ENCODE data around the gene TH.

TH gene

GRCh38 chr11:2189938-2190656, 18.5 kb upstream of the TH start:
- H3K4me2 ChIP-seq (ENCODE audit: low read length): no peak overlapping the region
- peaks cover 7% of the 10 kb centered on the region for H3K4me1 ChIP-seq
- TF ChIP-seq CTCF (IDR thresholded peaks at IDR 0.05): no peak
- H3K79me2 ChIP-seq: no peaks in the 10 kb centered on the region
- H3K4me3 ChIP-seq (ENCODE audit: low read depth, low read length): no peak overlapping the region
- no peak overlapping the region for H3K9ac ChIP-seq
- H3K9me3 ChIP-seq (ENCODE audit: control insufficient read depth, low read length): no peaks in the 10 kb centered on the region
- no peaks in the 10 kb centered on the region for H3K27me3 ChIP-seq (ENCODE audit: control insufficient read depth, insufficient read depth, low read length)
- no peak overlapping the region for H3K27ac ChIP-seq
- H2AFZ ChIP-seq: no peak overlapping the region
- H3K36me3 ChIP-seq (ENCODE audit: control insufficient read depth, insufficient read depth, low read length): no peaks in the 10 kb centered on the region

GRCh38 chr11:2188745-2189144, 17.1 kb upstream of the TH start:
- no peak overlapping the region for H3K4me3 ChIP-seq (ENCODE audit: low read depth, low read length)
- TF ChIP-seq CTCF (IDR thresholded peaks at IDR 0.05): no peak
- peaks cover 7% of the 10 kb centered on the region for H3K4me1 ChIP-seq
- H3K9me3 ChIP-seq (ENCODE audit: control insufficient read depth, low read length): no peaks in the 10 kb centered on the region
- no peak overlapping the region for H2AFZ ChIP-seq
- H3K4me2 ChIP-seq (ENCODE audit: low read length): no peak overlapping the region
- no peak overlapping the region for H3K27ac ChIP-seq
- no peak overlapping the region for H3K9ac ChIP-seq
- no peaks in the 10 kb centered on the region for H3K36me3 ChIP-seq (ENCODE audit: control insufficient read depth, insufficient read depth, low read length)
- H3K27me3 ChIP-seq (ENCODE audit: control insufficient read depth, insufficient read depth, low read length): no peaks in the 10 kb centered on the region
- H3K79me2 ChIP-seq: no peaks in the 10 kb centered on the region

GRCh38 chr11:2187280-2187707, 15.7 kb upstream of the TH start:
- H3K36me3 ChIP-seq (ENCODE audit: control insufficient read depth, insufficient read depth, low read length): no peaks in the 10 kb centered on the region
- H3K79me2 ChIP-seq: no peaks in the 10 kb centered on the region
- no peak overlapping the region for H3K27ac ChIP-seq
- no peak overlapping the region for H2AFZ ChIP-seq
- no peak overlapping the region for H3K9ac ChIP-seq
- no peak overlapping the region for H3K4me2 ChIP-seq (ENCODE audit: low read length)
- H3K4me1 ChIP-seq: no peaks in the 10 kb centered on the region
- no peak for TF ChIP-seq CTCF (IDR thresholded peaks at IDR 0.05)
- H3K9me3 ChIP-seq (ENCODE audit: control insufficient read depth, low read length): no peaks in the 10 kb centered on the region
- H3K27me3 ChIP-seq (ENCODE audit: control insufficient read depth, insufficient read depth, low read length): no peaks in the 10 kb centered on the region
- no peak overlapping the region for H3K4me3 ChIP-seq (ENCODE audit: low read depth, low read length)

GRCh38 chr11:2186669-2187279, 15.2 kb upstream of the TH start:
- Histone ChIP-seq H3K27ac (no peak overlapping the region), H3K9ac (no peak overlapping the region), H2AFZ (no peak overlapping the region), H3K4me2 (ENCODE audit: low read length) (no peak overlapping the region), H3K27me3 (ENCODE audit: control insufficient read depth, insufficient read depth, low read length) (no peaks in the 10 kb centered on the region), H3K4me3 (ENCODE audit: low read depth, low read length) (no peak overlapping the region), H3K9me3 (ENCODE audit: control insufficient read depth, low read length) (no peaks in the 10 kb centered on the region), H3K4me1 (no peaks in the 10 kb centered on the region), H3K36me3 (ENCODE audit: control insufficient read depth, insufficient read depth, low read length) (no peaks in the 10 kb centered on the region), H3K79me2 (no peaks in the 10 kb centered on the region)
- TF ChIP-seq CTCF (IDR thresholded peaks at IDR 0.05): no peak
